ENCODE results near the gene ADRA1B.

The ADRA1B gene

GRCh38 chr5:160021831-160022446, 105.7 kb downstream of the ADRA1B start:
- peak; percentile 45 to 87 for DNase-seq

Measured in hippocampal formation (tissue), 2 donors.